A172 (cell line): ENCODE measurements around the gene SERPINB1. TPM values are rescaled to one million over a fixed set of nuclear protein-coding genes. Genes with fewer than 3 reads are reported as not detected.
"Not testable (repeated sequence)": the region's sequence is repeated elsewhere in the genome, so short reads cannot be mapped to it uniquely, and the experiment has no call there.

Experiments
- DNase-seq: peaks from one replicate; pipeline ENCODE4 v3.0.0-alpha.2; 2015; ENCODE audit warnings: low spot score
- total RNA-seq: library from RNA; depleted of rRNA; stranded (reverse); fragments of >200 nt; shearing (Covaris generic); gene quantifications from 2 replicates; pipeline ENCODE4 v1.2.3, GENCODE V29; 2014

Gene SERPINB1
- total RNA-seq, 1 experiment from 2014 or later: 12.9 TPM

DNA sequence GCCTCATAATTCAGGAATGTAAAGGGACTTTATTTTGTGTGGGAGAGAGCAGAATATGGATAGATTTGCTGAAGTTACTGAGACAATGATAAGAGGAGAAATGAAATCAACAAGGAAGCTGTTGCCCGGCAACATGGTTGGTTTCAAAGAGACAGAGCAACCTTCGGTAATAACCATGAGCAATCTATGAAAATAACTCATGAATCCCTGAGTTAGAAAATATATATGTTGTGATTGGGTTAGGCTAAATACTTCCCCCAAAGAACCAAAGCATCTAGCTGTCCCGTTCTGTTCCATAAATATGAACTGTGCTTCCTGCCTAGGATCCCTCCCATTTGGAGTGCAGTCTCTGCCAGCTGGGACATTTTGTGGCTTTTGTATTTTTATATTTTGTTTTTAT, 23.1 kb downstream of the SERPINB1 start:
- DNase-seq: no peak

DNA sequence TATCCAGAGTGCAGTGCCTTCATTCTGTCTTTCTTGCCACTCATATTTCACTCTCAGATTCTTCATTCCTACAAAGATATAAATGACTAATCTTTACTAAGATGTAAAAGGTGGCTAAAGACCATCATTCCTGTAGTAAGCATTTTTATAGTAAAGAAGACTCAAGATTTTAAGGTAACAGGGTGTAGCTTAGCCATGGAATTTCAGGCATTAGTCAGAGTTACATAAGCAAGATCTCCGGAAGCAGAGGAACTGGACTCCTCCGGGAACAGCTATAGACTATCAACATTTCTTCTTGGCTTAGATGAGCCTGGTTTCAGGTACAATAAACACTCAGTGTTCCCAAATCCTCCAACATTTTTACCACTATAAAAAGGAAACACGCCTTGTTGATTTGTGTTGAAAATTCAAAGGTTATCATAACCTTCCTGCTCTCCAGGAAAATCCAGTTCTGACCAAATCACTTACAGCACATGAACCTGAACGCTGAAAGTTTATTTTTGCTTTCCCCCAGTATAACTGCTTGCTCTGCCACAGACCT, 23.7 kb downstream of the SERPINB1 start:
- peak; percentile 66 for DNase-seq

DNA sequence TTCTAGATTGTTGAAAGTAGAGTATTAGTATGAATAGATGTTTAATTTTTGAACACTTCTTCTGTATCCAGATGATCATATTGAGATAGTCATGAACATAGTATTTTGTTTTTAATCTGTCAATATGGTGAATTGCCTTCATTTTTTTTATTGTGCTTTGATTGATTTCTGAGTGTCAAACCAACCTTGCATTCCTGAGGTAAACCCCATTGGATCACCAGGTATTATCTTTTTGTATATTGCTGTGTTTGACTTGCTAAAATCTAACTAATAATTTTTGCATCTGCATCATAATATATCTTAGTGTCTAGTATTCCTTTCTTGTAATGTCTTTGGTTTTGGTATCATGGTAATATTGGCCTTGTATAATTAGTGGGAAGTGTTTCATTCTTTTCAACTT, 25.5 kb downstream of the SERPINB1 start:
- DNase-seq: no peak

DNA sequence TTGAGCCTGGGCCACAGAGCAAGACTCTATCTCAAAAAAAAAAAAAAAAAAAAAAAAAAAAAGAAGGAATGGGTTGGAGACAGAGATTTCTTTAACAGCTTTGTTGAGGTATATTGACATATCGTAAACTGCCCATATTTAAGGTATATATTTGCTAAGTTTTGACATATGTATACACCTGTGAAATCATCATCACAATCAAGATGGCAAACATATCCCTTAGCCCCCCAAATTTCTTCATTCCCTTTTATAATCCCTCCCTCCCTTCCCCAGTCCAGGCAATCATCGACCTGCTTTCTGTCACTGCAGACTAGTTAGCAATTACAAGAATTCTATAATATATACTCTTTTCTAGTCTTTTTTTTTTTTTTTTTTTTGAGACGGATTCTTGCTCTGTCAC, 29.0 kb downstream of the SERPINB1 start:
- no peak for DNase-seq

DNA sequence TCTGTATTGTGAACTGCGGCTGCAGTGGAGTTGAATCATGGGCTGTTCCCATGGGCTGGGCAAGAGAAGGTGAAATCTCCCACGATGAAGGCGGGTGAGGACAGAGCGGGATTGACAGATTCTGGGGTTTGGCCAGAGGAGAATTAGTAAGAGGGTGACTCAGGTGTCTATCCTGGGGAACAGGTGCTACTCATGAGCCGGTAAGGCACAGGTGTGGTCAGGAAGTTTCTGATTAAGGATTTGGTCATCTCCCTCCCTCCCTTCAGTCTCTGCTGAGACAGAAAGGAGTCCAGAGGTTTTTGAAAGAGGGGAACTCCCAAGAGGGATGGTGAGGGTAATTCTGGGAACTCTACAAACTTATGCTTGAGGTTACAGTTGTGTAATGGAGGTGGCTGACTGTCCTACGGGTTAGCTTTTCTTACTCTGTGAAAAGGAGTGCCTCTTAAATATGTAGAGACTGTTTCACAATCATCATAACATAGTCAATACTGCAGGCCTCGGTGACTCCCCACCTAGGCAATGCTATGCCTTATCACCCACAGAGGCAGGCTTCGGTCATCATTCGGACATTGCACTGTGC, 31.5 kb downstream of the SERPINB1 start:
- no peak for DNase-seq

DNA sequence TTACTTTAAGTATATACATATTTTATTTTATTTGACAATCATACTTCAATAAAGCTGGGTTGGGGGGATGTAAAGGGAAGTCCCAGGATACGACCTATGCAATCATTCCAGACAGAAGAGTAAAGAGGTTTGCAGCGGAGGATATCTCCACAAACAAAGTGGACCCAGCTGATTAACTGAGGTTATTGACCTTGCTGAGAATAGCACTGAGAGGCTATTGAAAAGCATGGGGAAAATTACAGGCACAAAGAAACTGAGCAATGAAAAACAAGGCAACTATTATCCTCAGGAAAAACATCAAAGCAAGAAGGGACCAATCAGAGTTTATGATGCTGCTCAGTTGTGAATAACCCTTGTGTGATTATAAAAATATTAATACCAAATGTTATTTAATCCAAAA, 32.6 kb downstream of the SERPINB1 start:
- no peak for DNase-seq

DNA sequence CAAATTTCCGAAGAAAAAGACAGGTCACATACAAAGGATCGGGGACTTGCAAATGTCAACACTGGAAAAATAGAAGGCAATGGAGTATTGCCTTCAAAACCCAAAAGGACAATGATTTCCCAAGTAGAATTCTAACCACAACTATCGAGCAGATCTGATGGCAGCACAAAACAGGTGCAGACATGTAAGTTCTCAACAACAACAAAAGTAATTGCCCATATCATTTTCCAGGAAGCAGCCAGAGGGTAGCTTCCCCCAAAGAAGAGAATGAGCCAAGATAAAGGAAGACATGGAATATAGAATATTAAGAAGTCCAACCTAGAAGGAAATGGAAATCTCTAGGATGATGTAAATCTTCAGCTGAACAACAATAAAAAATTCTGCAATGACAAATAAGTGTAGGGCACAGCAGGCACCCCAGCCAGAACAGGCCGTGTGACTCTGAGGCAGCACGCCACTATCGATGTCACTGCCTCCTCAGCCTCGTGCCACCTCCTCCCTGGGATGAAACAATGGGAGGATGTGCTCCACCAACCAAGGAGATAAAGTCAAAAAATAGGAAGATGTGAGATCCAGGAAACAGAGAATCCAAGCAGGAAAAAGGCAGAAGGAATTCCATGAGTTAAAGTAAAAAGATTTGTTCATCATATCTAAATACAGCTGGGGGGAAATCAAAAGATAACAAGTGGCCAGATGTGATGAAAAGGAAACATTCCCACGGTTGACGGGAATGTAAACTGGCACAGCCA, 34.1 kb downstream of the SERPINB1 start:
- DNase-seq: no peak

DNA sequence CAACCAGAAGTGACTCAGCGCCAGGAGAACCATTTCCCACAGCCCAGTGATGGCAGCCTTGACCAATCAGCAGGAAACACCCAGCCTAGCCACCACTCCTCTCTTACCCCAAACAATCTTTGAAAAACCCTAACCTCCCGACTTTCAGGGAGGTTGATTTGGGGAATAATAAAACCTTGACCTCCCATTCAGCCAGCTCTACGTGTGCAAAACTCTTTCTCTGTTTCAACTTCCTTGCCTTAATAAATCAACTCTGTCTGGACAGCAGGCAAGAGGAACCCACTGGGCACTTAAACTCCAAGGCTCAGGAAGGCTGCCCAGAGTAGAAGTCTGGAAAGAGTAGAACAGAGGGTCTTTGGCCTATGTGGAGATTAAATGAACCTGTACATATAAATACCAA, 35.0 kb downstream of the SERPINB1 start:
- no peak for DNase-seq

DNA sequence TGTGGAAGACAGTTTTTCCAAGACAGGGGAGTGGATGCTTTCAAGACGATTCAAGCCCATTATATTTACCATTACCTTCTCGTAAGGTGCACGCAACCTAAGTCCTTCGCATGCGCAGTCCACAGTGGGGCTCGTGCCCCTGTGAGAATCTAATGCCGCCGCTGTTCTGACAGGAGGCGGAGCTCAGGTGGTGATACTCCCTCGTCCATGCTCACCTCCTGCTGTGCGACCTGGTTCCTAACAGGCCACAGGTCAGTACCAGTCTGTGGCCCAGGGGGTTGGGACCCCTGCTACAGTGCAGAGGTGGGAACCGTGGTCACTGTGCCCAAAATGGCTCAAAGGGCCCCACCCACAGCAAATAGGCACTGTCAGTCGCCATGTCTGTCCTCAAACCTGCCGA, 36.6 kb downstream of the SERPINB1 start:
- DNase-seq: no peak

DNA sequence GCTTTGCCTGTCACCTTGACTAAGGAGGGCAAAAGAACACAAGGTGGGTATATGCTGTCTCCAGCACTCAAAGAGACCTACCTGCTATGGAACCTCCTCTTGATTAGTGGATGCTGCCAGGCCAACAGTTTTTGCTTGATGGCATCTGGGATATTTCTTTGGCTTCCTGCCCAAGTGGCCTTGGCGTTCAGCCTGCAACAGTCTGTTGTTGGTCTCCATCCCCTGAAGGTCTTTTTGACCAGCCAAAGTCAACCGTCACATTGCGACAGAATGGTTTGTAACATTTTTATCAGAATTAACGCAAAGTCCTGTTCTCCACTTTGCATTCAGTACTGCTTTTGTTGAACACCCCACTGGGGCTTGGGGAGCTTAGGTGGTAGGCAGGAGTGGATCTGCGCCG, 37.1 kb downstream of the SERPINB1 start:
- DNase-seq: no peak

DNA sequence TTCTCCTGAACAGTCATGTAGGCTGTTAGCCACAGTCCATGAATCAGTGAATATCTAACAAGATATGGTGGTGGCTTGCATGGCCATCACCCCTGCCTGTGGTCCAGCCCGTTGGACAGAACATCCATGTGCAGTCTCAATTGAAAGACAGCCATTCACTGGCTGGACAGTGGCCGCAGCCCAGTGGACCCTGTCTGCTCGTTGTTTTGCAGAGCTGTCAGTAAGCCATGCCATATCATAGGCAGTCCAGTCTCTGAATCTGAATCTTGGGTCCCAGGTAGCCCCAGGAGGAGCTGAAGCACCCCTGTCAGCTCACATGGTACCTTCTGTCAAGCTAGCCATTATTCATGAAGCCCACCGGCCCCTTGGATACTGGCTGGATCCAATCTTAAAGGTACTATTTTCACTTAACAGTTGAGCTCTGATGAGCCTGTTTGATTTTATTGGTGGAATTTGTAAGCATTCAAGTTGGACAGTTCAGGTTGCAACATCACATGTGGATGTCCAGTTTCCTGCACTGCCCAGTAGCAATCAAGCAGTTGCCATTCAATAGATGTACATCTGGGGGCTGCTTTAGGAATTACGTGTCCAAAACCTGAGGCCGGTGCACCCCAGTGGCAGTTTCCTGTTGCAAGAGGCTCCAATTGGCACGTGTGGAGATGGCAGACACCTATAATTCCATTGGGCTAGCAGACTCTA, 37.8 kb downstream of the SERPINB1 start:
- no peak for DNase-seq

DNA sequence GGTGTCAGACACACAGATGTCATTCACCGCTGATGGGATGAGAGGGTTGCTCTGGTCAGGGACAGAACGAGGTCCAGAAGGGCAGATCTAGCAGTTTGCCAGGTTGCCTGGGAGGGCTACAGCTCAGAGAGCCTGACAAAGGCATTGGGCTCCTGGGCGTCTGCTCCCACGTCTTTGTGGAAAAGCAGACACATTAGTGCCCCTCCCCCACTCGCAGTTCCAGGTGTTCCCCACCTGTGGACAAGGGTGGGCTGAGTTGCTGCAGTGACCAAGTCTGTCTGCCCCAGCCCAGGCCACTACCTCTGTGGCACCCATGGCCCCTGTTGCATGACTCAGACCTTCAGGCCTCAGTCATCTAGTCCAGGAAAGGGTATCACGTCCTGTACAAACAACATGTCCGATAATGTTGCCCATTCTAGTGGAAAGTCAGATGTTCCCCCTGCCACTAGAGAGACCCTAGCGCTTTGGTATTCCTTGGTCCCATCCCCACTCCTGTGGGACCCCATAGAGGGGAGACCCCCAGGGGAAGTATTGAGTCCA, 39.1 kb downstream of the SERPINB1 start:
- DNase-seq: no peak

DNA sequence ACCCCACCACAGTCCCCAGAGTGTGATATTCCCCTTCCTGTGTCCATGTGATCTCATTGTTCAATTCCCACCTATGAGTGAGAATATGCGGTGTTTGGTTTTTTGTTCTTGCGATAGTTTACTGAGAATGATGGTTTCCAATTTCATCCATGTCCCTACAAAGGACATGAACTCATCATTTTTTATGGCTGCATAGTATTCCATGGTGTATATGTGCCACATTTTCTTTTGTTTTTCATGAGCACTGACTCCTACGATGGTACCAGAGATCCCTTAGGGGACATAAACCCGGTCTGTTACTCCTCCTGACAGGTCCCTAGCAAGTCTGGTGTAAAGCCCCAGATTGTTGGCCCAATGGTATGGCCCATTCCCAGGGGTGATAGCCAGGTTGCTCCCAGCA, 40.0 kb downstream of the SERPINB1 start:
- not testable (repeated sequence) for DNase-seq

DNA sequence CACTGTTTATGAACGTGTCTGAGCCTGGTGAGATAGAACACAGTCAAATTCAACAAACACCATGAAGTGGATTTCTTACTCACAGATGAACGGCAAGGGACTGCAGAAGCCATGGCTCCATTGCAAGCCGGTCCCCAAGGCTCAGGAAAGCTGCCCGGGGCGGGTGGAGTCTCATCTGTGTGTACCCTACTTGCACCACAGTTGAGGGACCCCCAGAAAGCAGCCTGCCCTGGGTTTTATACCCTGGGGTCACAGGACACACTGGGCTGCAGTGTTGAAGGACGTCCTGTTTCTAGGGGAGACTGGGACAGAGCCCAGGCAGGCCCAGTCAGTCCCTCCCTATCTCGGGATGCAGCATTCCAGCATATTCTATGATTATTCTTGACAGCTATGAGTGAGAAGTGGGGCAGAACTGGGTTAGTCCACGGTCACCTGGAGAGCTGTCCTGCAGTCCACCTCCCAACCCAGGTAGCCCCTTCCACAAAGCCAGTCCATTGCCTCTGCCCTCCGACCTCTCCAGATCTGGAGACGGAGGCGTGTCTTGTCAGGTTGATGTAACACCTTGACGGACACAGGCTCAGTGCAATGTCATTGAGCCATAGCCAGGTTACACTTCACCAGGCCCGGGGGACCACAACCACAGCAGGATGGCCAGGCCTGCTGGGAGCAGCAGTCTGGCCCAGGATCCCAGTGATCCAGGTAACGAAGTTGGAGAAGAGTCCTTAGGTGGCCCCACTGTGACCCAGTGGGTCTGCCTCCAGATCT, 40.9 kb downstream of the SERPINB1 start:
- DNase-seq: no peak

DNA sequence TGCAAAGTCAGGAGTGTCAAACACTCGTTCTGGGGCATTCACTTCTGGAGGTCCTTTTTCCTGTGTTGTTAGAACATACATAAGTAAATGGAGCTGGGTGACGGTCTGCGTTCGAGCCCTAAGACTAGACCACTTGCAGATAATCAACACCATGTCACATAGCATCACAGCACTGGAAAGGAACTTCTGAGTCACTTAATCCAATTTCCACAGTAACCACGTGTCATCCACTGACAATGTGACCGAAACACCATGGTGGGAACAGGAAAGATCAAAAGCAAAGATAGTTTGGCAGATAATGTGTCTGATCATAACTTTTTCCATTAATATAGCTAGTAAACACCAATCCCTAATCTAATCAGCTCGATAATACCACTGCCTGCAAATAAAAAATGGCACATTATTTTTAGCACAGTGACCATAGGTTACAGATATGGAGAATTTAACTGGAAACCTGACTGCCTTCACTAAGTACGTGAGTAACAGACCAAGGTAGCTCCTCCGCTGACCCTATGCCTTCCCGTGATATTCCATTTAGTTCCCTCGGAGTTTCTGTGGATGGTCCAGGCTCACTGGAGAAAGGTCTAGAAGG, 41.6 kb downstream of the SERPINB1 start:
- DNase-seq: no peak

DNA sequence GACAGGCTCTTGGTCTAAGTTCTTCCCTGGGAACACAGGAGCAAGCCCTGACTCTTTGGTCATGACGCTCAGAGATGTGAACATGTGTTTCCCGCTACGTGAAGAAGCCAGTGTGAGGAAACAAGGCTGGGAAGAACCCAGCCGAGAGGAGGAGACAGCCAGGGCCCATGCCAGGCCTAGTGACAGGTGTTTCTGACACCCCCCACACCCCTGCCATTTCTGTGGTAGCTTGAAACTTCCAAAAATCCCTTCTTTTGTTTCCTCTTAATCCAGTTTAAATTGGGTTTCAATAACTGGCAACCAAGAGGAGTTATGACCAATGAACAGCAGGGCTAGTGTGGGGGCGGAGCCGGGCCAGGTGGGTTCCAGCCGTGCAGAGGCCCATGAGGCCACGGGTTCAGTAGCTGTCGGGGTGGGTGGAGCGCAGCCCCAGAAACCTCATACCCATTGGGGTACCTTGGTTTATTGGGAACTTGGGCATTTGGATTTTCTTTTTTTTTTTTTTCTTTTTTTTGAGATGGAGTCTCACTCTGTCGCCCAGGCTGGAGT, 43.0 kb downstream of the SERPINB1 start:
- DNase-seq: no peak

DNA sequence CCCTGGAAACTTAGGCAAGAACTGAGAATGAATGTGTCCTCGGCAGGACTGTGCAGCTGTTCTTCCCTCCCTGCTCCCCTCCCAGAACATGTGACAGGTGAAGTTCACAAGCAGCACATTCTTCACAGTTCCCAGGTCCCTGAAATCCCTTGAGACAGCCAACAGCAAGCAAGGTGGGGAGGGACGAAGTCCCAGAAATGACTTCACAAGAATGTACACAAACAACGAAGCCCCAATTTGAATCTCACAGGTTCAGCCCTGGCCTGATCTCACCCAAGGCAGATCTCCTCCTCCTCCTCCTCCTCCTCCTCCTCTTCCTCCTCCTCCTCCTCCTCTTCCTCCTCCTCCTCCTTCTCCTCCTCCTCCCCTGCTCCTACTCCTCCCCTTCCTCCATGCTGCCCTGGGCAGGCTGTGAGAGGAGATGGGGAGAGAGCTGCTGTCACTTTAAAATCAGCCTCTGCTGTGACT, 44.1 kb downstream of the SERPINB1 start:
- peak; percentile 22 for DNase-seq

DNA sequence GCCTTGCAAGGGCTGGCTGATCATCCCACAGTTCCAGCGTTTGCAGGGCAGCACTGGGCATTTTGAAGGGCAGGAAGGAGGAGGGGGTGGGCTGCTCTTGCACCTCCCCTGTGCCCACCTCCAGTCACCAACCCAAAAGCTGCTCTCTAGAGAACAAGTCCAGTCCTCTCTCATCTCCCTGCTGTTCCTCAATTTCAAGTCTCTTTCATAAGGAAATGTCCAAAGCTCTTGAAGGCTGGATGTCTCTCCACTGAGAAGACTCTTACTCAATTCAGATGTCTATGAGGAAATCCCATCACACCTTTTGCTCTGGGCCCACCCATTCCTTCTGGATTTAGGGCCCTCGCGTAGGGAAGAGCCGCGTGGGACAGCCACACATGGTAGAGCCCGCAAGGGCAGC, 44.8 kb downstream of the SERPINB1 start:
- DNase-seq: no peak

DNA sequence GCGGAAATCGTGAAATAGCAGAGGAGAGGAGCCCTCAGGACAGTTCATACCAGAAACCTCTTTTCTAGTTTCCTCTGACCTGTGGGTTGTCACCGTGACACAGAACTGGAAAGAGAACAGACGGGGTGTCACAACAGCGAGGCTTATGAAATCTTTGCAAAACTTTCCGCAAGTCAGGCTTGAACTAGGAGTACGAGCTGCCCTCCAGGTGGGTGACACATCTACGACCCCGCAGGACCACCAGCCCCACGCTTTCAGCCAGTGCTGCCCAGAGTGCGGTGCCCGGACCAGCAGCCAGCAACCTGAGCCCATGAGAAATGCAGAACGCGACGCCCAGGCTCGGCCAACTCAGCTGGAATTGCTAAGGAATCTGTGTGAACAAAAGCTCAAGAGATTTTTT, 45.7 kb downstream of the SERPINB1 start:
- DNase-seq: no peak

DNA sequence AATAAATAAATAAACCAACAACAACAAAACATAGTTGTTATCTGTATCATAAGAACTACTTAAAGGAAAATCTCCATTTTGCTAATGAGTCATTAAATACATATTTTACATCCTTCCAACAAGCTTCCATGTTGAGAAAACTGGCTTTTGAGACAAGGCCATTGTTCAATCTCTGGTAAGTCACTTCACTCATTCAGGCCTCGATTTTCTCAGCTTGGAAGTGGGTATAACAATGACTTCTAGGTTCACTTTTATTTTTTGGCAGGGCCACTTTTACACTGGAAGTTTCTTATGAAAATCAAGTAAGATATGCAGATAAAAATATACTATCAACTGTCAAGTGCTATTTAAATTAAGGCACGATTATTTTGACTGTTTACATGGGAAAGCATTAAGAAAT, 46.5 kb downstream of the SERPINB1 start:
- no peak for DNase-seq

DNA sequence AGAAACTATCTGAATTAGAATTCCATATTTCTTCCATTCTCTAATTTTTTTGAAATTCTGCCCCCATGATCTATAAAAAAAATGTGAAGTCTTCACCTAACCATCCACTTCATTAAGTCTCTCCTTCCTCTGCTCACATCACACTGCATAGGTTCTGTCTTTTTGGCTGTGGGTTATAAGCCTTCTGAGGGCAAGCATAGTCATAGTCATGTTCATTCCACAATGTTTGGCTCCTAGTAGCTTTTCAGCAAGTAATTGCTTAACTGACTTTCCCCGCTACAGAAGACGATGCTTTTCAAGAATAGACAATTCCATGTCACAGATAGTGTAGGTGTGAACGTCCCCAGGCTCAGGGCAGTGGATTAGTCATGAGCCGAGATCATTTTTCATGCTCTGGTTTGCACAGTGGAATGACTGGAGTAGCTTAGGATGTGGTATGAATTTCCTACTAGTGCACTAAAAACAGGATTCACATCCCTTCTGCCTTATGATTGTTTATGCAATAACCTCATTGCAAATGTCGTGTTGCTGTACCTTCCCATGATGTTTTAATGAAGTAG, 47.4 kb downstream of the SERPINB1 start:
- DNase-seq: peak; percentile 33
